GM13977 (cell line): ENCODE data around the gene FAHD1.

Experiments
- DNase-seq: peaks from one replicate; pipeline ENCODE4 v3.0.0; 2012; ENCODE audit warnings: low spot score
- in situ Hi-C: fragments of 300-500 bp; cut with MboI; formaldehyde crosslinking; loops from one replicate; pipeline ENCODE4 v1.12.0; 2022; ENCODE audit warnings: low sequenced_read_pairs, low pct_unique_long_range_greater_than_20kb, mixed read lengths, inconsistent platforms; ENCODE audit not compliant: unreplicated experiment
- TF ChIP-seq, protein P1 (sequence below): IDR thresholded peaks from 2 replicates; pipeline ENCODE4 v1.5.1; 2012; ENCODE audit warnings: mild to moderate bottlenecking, control low read depth; ENCODE audit not compliant: insufficient read depth; ENCODE audit errors: extremely low read depth, missing control alignments

The FAHD1 gene

DNA sequence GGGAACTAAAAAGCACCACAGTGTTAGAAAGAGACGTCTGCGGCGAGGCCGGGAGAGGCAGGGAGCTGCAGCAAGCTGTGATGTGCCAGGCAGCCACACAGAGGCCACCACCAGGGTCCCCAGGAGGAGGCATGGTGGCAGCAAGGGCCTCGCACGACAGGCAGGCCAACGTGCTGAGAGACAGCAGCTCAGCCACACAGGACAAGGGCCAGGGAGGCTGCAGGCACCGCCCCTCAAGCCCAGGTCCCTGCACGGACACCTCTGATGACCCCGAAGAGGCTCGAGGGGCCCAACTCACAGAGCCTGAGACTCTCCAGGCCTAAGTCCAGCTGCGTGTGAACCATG is 6.1 kb upstream of the FAHD1 start:
- TF ChIP-seq, protein P1, sequence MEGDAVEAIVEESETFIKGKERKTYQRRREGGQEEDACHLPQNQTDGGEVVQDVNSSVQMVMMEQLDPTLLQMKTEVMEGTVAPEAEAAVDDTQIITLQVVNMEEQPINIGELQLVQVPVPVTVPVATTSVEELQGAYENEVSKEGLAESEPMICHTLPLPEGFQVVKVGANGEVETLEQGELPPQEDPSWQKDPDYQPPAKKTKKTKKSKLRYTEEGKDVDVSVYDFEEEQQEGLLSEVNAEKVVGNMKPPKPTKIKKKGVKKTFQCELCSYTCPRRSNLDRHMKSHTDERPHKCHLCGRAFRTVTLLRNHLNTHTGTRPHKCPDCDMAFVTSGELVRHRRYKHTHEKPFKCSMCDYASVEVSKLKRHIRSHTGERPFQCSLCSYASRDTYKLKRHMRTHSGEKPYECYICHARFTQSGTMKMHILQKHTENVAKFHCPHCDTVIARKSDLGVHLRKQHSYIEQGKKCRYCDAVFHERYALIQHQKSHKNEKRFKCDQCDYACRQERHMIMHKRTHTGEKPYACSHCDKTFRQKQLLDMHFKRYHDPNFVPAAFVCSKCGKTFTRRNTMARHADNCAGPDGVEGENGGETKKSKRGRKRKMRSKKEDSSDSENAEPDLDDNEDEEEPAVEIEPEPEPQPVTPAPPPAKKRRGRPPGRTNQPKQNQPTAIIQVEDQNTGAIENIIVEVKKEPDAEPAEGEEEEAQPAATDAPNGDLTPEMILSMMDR = no peak
- in situ Hi-C loops = no loop called here
- no peak for DNase-seq

DNA sequence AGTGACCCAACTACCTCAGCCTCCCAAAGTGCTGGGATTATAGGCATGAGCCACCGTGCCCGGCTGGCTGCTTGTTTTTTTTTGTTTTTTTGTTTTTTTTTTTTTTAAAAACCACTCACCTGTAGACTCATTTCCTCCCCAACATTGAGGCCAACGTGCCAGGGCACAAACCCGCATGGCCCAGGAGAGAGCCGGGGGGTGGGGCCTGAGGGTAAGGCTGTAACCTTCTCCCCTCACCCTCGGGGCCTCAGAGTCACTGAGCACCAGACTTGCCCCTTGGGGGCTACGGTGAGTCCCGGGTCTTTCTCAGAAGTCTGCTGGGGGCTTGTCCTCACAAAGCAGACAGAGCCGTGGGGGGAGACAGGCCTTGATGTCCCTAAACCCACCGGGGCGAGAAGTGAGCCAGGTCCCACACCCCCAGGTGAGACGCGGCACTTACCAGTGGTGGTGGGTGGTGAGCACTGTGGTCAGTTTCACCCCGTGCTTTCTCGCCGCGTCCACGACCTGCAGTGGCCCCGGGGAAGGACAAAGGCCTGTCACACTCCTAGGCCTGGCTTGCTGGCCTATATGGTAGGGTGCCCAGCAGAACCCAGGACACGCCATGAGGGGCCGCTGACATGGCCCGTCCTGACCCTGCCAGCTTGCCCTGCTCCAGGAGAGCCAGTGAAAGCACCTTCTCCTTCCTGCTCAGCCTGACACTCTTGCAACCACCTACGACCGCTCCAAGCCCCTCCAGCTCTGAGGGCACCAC is 5.0 kb upstream of the FAHD1 start:
- TF ChIP-seq, protein P1 = no peak

DNA sequence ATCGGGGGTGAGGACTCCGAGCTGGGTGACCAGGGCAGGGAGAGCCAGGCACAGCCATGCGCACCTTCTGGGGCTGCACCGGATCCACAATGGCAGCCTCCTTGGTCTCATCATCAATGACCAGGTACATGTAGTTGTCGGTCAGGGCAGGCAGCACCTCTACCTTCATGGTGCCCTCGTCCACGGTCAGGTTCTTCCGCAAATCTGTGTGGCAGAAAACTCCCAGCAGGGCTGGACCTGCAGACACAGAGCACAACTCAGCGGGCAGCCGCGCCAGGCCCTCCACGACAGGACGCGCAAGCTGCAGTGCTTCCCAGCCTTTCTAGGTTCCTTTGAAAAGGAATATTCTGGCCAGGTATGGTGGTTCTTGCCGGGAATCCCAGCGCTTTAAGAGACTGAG is 4.2 kb upstream of the FAHD1 start:
- in situ Hi-C loops = no loop called here
- no peak for DNase-seq
- TF ChIP-seq, protein P1 = no peak

More for the DNA sequence above, 5.0 kb upstream of the FAHD1 start:
- in situ Hi-C loops = no loop called here
- no peak for DNase-seq

DNA sequence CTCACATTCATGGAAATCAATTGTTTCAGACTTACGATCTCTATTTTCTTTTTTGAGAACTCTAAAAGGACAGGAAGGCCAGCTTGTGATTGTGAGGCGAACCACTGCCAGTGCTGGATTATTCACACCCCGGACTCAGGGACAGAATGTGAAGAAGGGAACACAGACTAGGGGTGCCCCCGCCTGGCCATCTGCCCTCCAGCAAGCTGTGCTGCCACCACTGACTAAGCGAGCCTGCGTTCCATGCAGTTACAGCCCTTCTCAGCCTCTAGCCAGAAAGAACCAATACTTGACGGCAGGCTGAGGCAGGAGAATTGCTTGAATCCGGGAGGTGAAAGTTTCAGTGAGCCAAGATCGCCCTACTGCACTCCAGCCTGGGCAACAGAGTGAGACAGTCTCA is 3.2 kb upstream of the FAHD1 start:
- TF ChIP-seq, protein P1 = peak; percentile 36
- no peak for DNase-seq
- in situ Hi-C loops = no loop called here

DNA sequence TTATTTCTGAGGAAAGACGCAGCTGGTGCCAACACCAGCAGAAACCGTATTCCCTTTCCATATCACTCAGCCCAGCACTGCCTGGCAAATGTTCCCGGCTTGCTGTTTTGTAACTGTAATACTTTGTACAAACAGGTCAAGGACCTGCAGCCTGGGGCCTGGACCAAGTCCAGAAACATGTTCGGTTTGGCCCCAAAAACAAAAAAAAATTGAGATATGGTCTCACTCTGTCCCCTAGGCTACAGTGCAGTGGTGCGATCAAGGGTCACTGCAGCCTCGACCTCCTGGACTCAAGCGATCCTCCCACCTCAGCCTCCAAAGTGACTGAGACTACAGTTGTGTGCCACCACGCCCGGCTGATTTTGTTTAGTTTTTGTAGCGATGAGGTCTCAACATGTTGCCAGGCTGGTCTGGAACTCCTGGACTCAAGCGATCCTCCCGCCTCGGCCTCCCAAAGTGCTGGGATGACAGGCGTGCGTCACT is 1.6 kb upstream of the FAHD1 start:
- TF ChIP-seq, protein P1 = no peak
- DNase-seq = no peak
- in situ Hi-C loops = no loop called here

DNA sequence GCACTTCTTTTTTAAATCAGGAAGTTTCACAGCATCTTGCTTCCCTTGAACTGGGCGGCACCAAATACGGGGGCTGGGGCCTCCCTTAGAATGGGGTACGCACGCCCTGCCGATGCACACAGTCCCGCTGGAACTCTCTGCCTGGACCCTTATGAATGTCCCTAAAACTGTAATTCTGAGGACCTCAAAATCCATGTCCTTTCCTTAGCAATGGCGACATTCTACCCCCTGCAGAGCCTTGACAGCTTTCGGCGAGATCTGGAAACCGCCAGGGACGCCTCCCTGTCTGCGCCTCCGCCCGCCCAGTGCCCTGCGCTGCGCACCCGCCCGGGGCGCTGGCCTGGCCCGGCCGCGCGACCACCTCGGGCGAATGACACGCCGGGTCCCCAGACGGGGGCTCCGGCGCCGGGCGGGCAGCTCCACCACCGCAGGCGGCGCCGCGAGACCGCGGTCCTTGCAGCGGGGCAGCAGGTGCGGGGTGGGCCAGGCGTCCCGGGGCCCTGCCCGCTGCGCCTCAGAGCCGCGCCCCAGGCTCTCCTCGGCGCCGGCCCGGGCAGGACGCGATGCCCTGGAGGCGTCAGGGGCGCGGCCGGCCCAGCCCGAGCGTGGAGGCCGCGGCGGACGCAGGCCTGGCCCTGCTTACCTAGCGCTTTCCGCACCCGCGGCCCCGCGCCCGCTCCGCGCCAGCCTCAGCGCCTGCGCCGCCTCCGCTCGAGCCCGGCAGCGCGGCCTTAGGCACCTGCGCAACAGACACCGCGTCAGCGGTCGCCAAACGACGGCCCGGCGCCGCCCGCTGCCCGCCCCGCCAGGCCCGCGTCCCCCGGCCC is 929 bp upstream of the FAHD1 start:
- TF ChIP-seq, protein P1 = no peak
- peak; percentile 92 for DNase-seq
- in situ Hi-C loops = no loop called here
